Osteoblast (primary cell): ENCODE measurements around the gene SH3RF1. TPM values are rescaled to one million over a fixed set of nuclear protein-coding genes. Genes with fewer than 3 reads are reported as not detected.

Experiments used
- DNase-seq: peaks from one replicate; pipeline ENCODE4 v3.0.0; 2011; ENCODE audit warnings: low spot score, mixed read lengths; ENCODE audit not compliant: insufficient read length; ENCODE audit errors: missing footprints
- H2AFZ ChIP-seq: 2 replicates; pipeline ENCODE4 v1.6.0; 2011; ENCODE audit warnings: mild to moderate bottlenecking, low read length
- H3K27ac ChIP-seq: 2 replicates; pipeline ENCODE4 v1.5.1; 2011; ENCODE audit warnings: mild to moderate bottlenecking, low read depth, low read length, moderate library complexity
- H3K27me3 ChIP-seq: 2 replicates; pipeline ENCODE4 v1.6.0; 2012; ENCODE audit warnings: mild to moderate bottlenecking, control low read depth, inconsistent platforms, low read length, moderate library complexity; ENCODE audit not compliant: insufficient read depth
- H3K36me3 ChIP-seq: 2 replicates; pipeline ENCODE4 v1.5.1; 2011; ENCODE audit warnings: mild to moderate bottlenecking, low read length, control low read depth, moderate library complexity; ENCODE audit not compliant: insufficient read depth
- H3K4me1 ChIP-seq: 2 replicates; pipeline ENCODE4 v1.5.1; 2011; ENCODE audit warnings: mild to moderate bottlenecking, low read length, control low read depth, moderate library complexity; ENCODE audit not compliant: insufficient read depth
- H3K4me2 ChIP-seq: 2 replicates; pipeline ENCODE4 v1.6.0; 2011; ENCODE audit warnings: mild to moderate bottlenecking, low read length; ENCODE audit not compliant: insufficient read depth
- H3K4me3 ChIP-seq: fragments of 200-600 bp; sonication (generic); 3 replicates; pipeline ENCODE4 v1.5.1; 2012; ENCODE audit warnings: mild to moderate bottlenecking, low read length, inconsistent platforms; ENCODE audit not compliant: insufficient read depth
- H3K79me2 ChIP-seq: 2 replicates; pipeline ENCODE4 v1.6.0; 2012; ENCODE audit warnings: mild to moderate bottlenecking, low read length, control low read depth, inconsistent platforms; ENCODE audit not compliant: insufficient read depth
- H3K9me3 ChIP-seq: 2 replicates; pipeline ENCODE4 v1.5.1; 2011; ENCODE audit warnings: low read depth, low read length, control low read depth
- H4K20me1 ChIP-seq: 2 replicates; pipeline ENCODE4 v1.6.0; 2012; ENCODE audit warnings: mild to moderate bottlenecking, low read length, control low read depth; ENCODE audit not compliant: insufficient read depth
- total RNA-seq: library from RNA; depleted of rRNA; stranded (reverse); fragments of >200 nt; gene quantifications from 2 replicates; pipeline ENCODE4 v1.2.3, GENCODE V29; 2012
- TF ChIP-seq, protein P1 (sequence below): IDR thresholded peaks from 2 replicates; pipeline ENCODE4 v1.5.1; 2011; ENCODE audit warnings: mild to moderate bottlenecking, low read depth, low read length, moderate library complexity; ENCODE audit errors: extremely low read depth

The SH3RF1 gene
- total RNA-seq, 1 donor: 37.6 TPM

DNA sequence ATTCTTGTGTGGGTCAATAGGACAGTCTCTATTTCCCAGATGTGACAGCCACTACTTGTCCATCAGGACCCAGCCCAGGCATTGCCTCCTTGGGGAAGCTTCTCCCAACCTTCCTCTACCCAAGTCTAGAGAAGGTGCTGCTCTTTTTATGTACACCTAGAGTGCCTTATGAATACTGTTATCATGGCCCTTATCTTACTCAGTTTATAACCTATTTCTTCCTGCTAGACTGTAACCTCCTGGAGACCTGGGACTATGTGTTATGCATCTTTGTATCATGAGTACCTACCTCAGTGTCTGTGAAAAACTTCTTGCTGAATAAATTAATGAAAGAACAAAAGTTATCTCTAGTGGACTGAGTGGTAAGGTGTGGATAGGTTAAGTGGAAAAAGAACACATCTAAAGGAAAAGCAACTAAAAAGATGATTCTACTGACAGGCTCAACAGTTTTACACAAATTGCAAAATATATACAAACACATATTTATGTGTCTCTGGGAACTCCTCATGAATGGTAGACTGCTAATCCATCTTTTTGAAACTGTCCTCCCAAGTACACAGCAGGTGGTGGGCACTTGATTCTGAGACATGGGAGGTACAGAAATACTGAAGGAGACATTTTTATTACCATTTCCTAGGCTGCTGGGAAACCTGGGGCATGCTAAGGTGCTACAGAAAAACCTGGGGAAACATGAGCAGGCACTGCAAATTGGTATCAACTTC lies 106.6 kb downstream of the SH3RF1 start:
- Histone ChIP-seq H3K9me3 (no peaks in the 10 kb centered on the region), H4K20me1 (peaks cover 4% of the 10 kb centered on the region), H3K36me3 (peaks cover 10% of the 10 kb centered on the region), H3K4me2 (peak overlapping the region; percentile 21), H3K4me1 (peaks cover 85% of the 10 kb centered on the region), H3K79me2 (peaks cover 95% of the 10 kb centered on the region), H2AFZ (no peak overlapping the region), H3K27ac (peak overlapping the region; percentile 75), H3K4me3 (no peak overlapping the region), H3K27me3 (no peaks in the 10 kb centered on the region)
- TF ChIP-seq, protein P1, sequence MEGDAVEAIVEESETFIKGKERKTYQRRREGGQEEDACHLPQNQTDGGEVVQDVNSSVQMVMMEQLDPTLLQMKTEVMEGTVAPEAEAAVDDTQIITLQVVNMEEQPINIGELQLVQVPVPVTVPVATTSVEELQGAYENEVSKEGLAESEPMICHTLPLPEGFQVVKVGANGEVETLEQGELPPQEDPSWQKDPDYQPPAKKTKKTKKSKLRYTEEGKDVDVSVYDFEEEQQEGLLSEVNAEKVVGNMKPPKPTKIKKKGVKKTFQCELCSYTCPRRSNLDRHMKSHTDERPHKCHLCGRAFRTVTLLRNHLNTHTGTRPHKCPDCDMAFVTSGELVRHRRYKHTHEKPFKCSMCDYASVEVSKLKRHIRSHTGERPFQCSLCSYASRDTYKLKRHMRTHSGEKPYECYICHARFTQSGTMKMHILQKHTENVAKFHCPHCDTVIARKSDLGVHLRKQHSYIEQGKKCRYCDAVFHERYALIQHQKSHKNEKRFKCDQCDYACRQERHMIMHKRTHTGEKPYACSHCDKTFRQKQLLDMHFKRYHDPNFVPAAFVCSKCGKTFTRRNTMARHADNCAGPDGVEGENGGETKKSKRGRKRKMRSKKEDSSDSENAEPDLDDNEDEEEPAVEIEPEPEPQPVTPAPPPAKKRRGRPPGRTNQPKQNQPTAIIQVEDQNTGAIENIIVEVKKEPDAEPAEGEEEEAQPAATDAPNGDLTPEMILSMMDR: no peak
- DNase-seq: no peak

DNA sequence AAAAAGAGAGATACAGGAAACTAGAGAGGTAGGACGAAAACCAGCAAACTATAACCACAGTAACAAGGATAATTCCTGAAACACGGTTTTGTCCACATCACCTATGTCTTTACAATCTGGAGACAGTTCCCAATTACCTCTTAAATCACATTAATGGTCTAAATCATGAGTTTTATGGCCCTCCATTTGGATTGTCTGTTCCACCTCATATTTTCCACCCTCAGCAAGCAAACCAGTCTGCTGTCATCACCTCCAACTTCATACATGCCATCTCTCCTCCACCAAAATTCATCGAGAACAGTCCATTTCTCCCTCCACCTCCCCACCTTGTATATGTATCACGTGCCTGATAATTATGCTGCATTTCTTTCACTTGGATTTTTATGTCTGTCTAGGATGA lies 107.3 kb downstream of the SH3RF1 start:
- TF ChIP-seq, protein P1: no peak
- Histone ChIP-seq H3K4me3 (no peak overlapping the region), H3K27ac (peak overlapping the region; percentile 75), H3K4me1 (peaks cover 85% of the 10 kb centered on the region), H3K36me3 (peaks cover 10% of the 10 kb centered on the region), H3K79me2 (peaks cover 95% of the 10 kb centered on the region), H2AFZ (no peak overlapping the region), H3K4me2 (no peak overlapping the region), H3K27me3 (no peaks in the 10 kb centered on the region), H3K9me3 (no peaks in the 10 kb centered on the region), H4K20me1 (peaks cover 4% of the 10 kb centered on the region)
- no peak for DNase-seq

DNA sequence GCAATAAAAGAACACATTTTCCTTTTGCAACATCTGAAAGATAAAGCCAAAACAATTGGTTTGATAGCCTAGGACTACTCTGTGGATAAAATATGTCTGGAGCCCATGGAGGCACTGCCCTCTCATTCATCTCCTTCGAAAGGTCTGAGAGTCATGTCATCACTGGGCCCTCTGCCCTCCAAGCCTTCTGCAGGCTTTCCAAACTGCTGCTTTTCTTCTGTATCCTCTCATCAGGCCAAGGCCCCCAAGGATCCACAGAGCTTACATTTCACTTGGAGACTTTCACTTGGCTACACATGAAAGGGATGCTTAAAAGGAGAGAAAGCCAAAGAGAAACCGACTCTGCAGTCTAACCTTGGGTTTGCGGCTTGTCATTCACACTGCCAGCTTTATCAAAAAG lies 109.9 kb downstream of the SH3RF1 start:
- peak overlapping the region; percentile 1 for H3K4me3 ChIP-seq
- H3K79me2 ChIP-seq: peaks cover 96% of the 10 kb centered on the region
- peak overlapping the region; percentile 77 for H3K27ac ChIP-seq
- peaks cover 4% of the 10 kb centered on the region for H4K20me1 ChIP-seq
- H3K27me3 ChIP-seq: no peaks in the 10 kb centered on the region
- H3K9me3 ChIP-seq: no peaks in the 10 kb centered on the region
- peaks cover 7% of the 10 kb centered on the region for H3K36me3 ChIP-seq
- DNase-seq: no peak
- H3K4me2 ChIP-seq: peak overlapping the region; percentile 35
- no peak overlapping the region for H2AFZ ChIP-seq
- TF ChIP-seq, protein P1: no peak
- H3K4me1 ChIP-seq: peaks cover 82% of the 10 kb centered on the region

DNA sequence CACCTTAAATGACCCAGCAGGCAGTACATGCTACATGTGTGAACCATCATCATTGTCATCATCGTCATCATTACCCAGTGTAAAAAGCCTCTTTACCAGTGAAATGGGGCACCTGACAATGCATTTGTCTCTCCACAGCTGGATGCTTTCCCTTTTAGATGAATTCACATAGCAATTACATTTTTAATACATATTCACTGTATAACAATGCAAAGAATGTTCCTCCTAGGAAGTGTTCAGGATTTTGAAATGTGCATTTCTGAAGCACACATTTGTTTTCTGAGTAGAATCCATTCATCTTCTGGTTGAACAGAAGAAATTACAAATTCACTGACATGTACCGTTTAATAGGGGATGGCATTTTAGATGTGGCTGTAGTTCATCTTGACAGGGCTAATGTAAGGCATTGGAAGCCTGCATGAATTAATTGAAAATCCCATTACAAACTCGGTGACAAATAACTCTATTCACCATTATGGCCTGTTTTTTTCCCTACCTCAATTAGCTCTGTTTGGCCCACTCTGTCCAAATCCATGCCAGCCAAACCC lies 111.1 kb downstream of the SH3RF1 start:
- Histone ChIP-seq H3K36me3 (peaks cover 18% of the 10 kb centered on the region), H3K4me3 (no peak overlapping the region), H3K4me2 (peak overlapping the region; percentile 35), H3K4me1 (peaks cover 81% of the 10 kb centered on the region), H3K27ac (peak overlapping the region; percentile 77), H3K79me2 (peaks cover 96% of the 10 kb centered on the region), H4K20me1 (peaks cover 4% of the 10 kb centered on the region), H3K27me3 (no peaks in the 10 kb centered on the region), H3K9me3 (no peaks in the 10 kb centered on the region), H2AFZ (no peak overlapping the region)
- no peak for DNase-seq
- TF ChIP-seq, protein P1: no peak
